ENCODE measurements around the gene HDAC4. TPM values are rescaled to one million over a fixed set of nuclear protein-coding genes. Genes with fewer than 3 reads are reported as not detected.

HDAC4 gene
- total and polyA plus RNA-seq, 2 of the 8 experiments (the other 6 are each of a cell fraction or from before 2014, with no cell fraction given) = 15.4 to 31.5 TPM

GRCh38 chr2:239106314-239106908 is 294.4 kb downstream of the HDAC4 start:
- no peaks in the 10 kb centered on the region for H3K4me1 ChIP-seq (replicated peaks in 1 of 4; ENCODE audit: control insufficient read depth in 3 of 4, insufficient read depth in 4 of 4, low read length in 3 of 4)
- FAIRE-seq (no peak), DNase-seq (ENCODE audit: low read depth in 1 of 2, low spot score in 2 of 2) (peak; percentile 15 to 64)
- no peak overlapping the region for H2BK5ac ChIP-seq (ENCODE audit: low read depth, low read length)
- H2BK12ac ChIP-seq (ENCODE audit: low read depth, low read length) = no peak overlapping the region
- H3K79me2 ChIP-seq (ENCODE audit: control insufficient read depth in 1 of 2, insufficient read depth in 2 of 2, low read length in 2 of 2) = no peaks in the 10 kb centered on the region
- H3K27ac ChIP-seq (ENCODE audit: low read depth, low read length) = no peak overlapping the region
- no peaks in the 10 kb centered on the region for H3K9me3 ChIP-seq (ENCODE audit: insufficient read depth in 2 of 2, low read depth in 1 of 2, low read length in 1 of 2)
- no peak overlapping the region for H3K9ac ChIP-seq (replicated peaks in 1 of 4; ENCODE audit: extremely low read depth in 1 of 4, low read depth in 3 of 4, low read length in 3 of 4)
- H4K20me1 ChIP-seq (replicated peaks in 1 of 2; ENCODE audit: control insufficient read depth in 1 of 2, insufficient read depth in 2 of 2, low read length in 2 of 2) = peaks cover 0 to 7% of the 10 kb centered on the region in 2 experiments
- WGBS, 2 experiments (ENCODE audit: extremely low coverage in 1 of 2, insufficient coverage in 1 of 2, insufficient read length in 1 of 2, insufficient replicate concordance in 2 of 2, low coverage in 1 of 2, low lambda C conversion rate in 2 of 2, missing lambda C conversion rate in 1 of 2) = 77% methylated on average over 11 of the region's 11 CpGs; no CpG with 5 or more reads in 1 of the 2 experiments
- peak; percentile 73 to 80 (median 75) for TF ChIP-seq CTCF (IDR thresholded peaks at IDR 0.05; ENCODE audit: control extremely low read depth in 1 of 3, insufficient read depth in 1 of 3, low read depth in 1 of 3, low read length in 3 of 3)
- TF ChIP-seq E2F6 (IDR thresholded peaks at IDR 0.05) = no peak
- peak; percentile 46; the same call in 1 of the 2 replicates for TF ChIP-seq GABPA (IDR thresholded peaks at IDR 0.05; ENCODE audit: borderline replicate concordance, insufficient read depth, low read length)
- TF ChIP-seq RAD21 (IDR thresholded peaks at IDR 0.05 in 1 of 2, conservative IDR thresholded peaks at IDR 0.05 in 1 of 2; ENCODE audit: low read depth in 2 of 2, low read length in 2 of 2) = peak; percentile 79 to 82
- no peak overlapping the region for H4K8ac ChIP-seq (ENCODE audit: extremely low read depth, insufficient read depth, low read length)
- no peaks in the 10 kb centered on the region for H3K27me3 ChIP-seq (replicated peaks in 1 of 4; ENCODE audit: control insufficient read depth in 3 of 4, extremely low read depth in 1 of 4, insufficient read depth in 3 of 4, low read length in 3 of 4)
- no peak overlapping the region for H2BK120ac ChIP-seq (replicated peaks; ENCODE audit: low read depth, low read length)
- H3K14ac ChIP-seq (ENCODE audit: insufficient read length) = no peak overlapping the region
- no peak overlapping the region for H3K4me2 ChIP-seq (ENCODE audit: insufficient read depth in 1 of 2, low read depth in 2 of 2, low read length in 2 of 2)
- H3K4ac ChIP-seq (replicated peaks; ENCODE audit: insufficient read length, low read depth, low read length) = no peak overlapping the region
- H4K5ac ChIP-seq (ENCODE audit: insufficient read length, low read depth, low read length) = no peak overlapping the region
- no peak overlapping the region for H3K4me3 ChIP-seq (ENCODE audit: extremely low read depth in 1 of 4, insufficient read depth in 2 of 4, low read depth in 3 of 4, low read length in 4 of 4)
- peaks cover 0 to 6% (median 4%) of the 10 kb centered on the region in 4 experiments; a peak in 6 of 8 replicates for H3K36me3 ChIP-seq (ENCODE audit: control insufficient read depth in 2 of 4, insufficient read depth in 4 of 4, low read length in 3 of 4)
- H2AK5ac ChIP-seq (ENCODE audit: low read depth, low read length) = no peak overlapping the region
- no peak overlapping the region for H3K18ac ChIP-seq (ENCODE audit: extremely low read depth, low read length)
- H3K23ac ChIP-seq (ENCODE audit: insufficient read length) = no peak overlapping the region
- H2BK15ac ChIP-seq (ENCODE audit: low read length) = no peak overlapping the region
- H3K79me1 ChIP-seq (ENCODE audit: low read depth, low read length) = no peaks in the 10 kb centered on the region
- H3K23me2 ChIP-seq (ENCODE audit: low read depth, low read length) = no peaks in the 10 kb centered on the region
- ChIA-PET CTCF (ENCODE audit: partially characterized antibody) (interaction anchor here (0.6 to 1.4 kb wide), 13 partner anchors 11 to 795 kb away, joined by 3 to 5 read pairs (median 3); no protein-coding TSS in a partner anchor), POLR2A (ENCODE audit: partially characterized antibody) (no interaction called here)
- no peak overlapping the region for H3K56ac ChIP-seq (replicated peaks; ENCODE audit: insufficient read length, low read depth, low read length)
- H4K91ac ChIP-seq (replicated peaks; ENCODE audit: insufficient read length, low read length) = no peak overlapping the region
- no peak overlapping the region for H2BK20ac ChIP-seq (ENCODE audit: low read length)
- H2AFZ ChIP-seq (ENCODE audit: low read length) = no peak overlapping the region

Data from H1 (cell line).